Lung (tissue), 12 donors: ENCODE data around the gene MED12L. TPM values are rescaled to one million over a fixed set of nuclear protein-coding genes. Genes with fewer than 3 reads are reported as not detected.
"Not testable (repeated sequence)": the region's sequence is repeated elsewhere in the genome, so short reads cannot be mapped to it uniquely, and the experiment has no call there.

Experiments
- ATAC-seq: fragments of 200-7000 bp; cut with Tn5 transposase; one replicate; pipeline ENCODE4 v1.9.1; 2020; ENCODE audit warnings: moderate number of reproducible peaks; ENCODE audit not compliant: insufficient read depth, low FRiP score
- DNase-seq, 3 donors: peaks; one replicate each; pipeline ENCODE4 v3.0.0-alpha.2; 2013 to 2017
- H3K27ac ChIP-seq, 2 donors: one replicate each; pipeline ENCODE4 v1.5.1; 2013; ENCODE audit warnings: mild to moderate bottlenecking in 2 of 2, moderate library complexity in 2 of 2, control low read depth in 1 of 2, inconsistent platforms in 1 of 2, low read depth in 1 of 2, low read length in 1 of 2
- H3K27me3 ChIP-seq, 3 donors: one replicate each; pipeline ENCODE4 v1.5.1; 2013; ENCODE audit warnings: low read length in 2 of 3; ENCODE audit not compliant: control insufficient read depth in 3 of 3, insufficient read depth in 3 of 3
- H3K36me3 ChIP-seq, 4 donors: one replicate each; pipeline ENCODE4 v1.5.1; 2013; ENCODE audit warnings: low read length in 4 of 4, mild to moderate bottlenecking in 1 of 4, moderate library complexity in 1 of 4; ENCODE audit not compliant: control insufficient read depth in 4 of 4, insufficient read depth in 4 of 4
- H3K4me1 ChIP-seq, 5 donors: one replicate each; pipeline ENCODE4 v1.5.1; 2013; ENCODE audit warnings: low read length in 5 of 5, mild to moderate bottlenecking in 2 of 5, moderate library complexity in 1 of 5; ENCODE audit not compliant: control insufficient read depth in 5 of 5, insufficient read depth in 5 of 5
- H3K4me3 ChIP-seq: one replicate; pipeline ENCODE4 v1.5.1; 2013; ENCODE audit warnings: mild to moderate bottlenecking, control low read depth, moderate library complexity
- H3K9ac ChIP-seq, 2 donors: one replicate each; pipeline ENCODE4 v1.5.1; 2013; ENCODE audit warnings: low read length in 2 of 2, control low read depth in 1 of 2; ENCODE audit not compliant: insufficient read depth in 1 of 2
- H3K9me3 ChIP-seq, 4 donors: one replicate each; pipeline ENCODE4 v1.5.1; 2013; ENCODE audit warnings: low read length in 3 of 4, mild to moderate bottlenecking in 1 of 4, moderate library complexity in 1 of 4; ENCODE audit not compliant: control insufficient read depth in 4 of 4, insufficient read depth in 3 of 4
- CTCF ChIP-seq: IDR thresholded peaks from 2 replicates; pipeline ENCODE4 v1.5.1; 2012; ENCODE audit warnings: mild to moderate bottlenecking; ENCODE audit errors: control extremely low read depth, extremely low read depth
- WGBS, 2 donors: extraction: QIAGEN DNeasy Blood & Tissue Kit; methylation state at CpG; one replicate each; pipeline ENCODE4 v1.1.7; 2013; 5-methylcytosine and 5-hydroxymethylcytosine counted together
- polyA plus RNA-seq, 2 donors: library from polyadenylated mRNA; stranded (reverse); fragments of 200-250 nt; gene quantifications; one replicate each; pipeline ENCODE4 v1.2.1, GENCODE V29; 2013
- total RNA-seq, 2 donors: library from RNA; depleted of rRNA in 1 of 2; stranded (reverse); fragments of >200 nt in 1 of 2; gene quantifications; one replicate each; pipeline ENCODE4 v1.2.1, GENCODE V29; 2014 to 2021
- donor health status: control.
- donor health status: control.
- donor health status: Bipolar disorder and iron deficiency.
- donor health status: healthy.
- donor health status: DM: yes; HTN: yes; CAD: no.

Gene MED12L
- total and polyA plus RNA-seq, 4 donors = 0.02 to 0.82 (median 0.30) TPM

- Histone ChIP-seq H3K4me1 (peaks cover 0 to 27% (median 0%) of the 10 kb centered on the region in 5 donors), H3K27ac (no peak overlapping the region), H3K9me3 (no peaks in the 10 kb centered on the region), H3K9ac (no peak overlapping the region), H3K27me3 (no peaks in the 10 kb centered on the region), H3K4me3 (no peak overlapping the region), H3K36me3 (no peaks in the 10 kb centered on the region)
- WGBS, 2 donors = 84 to 89% methylated on average over 1 of the region's 1 CpG
- TF ChIP-seq CTCF = no peak
- DNase-seq (peak in 2 of 3 donors; percentile 15 to 25), ATAC-seq (no peak)
These were observed 143.2 kb downstream of the MED12L start for GRCh38 chr3:151228666-151229040.

GRCh38 chr3:151230646-151231045 is 145.2 kb downstream of the MED12L start:
- H3K27ac ChIP-seq = peak overlapping the region in 1 of 2 donors; percentile 4
- no peak overlapping the region for H3K9ac ChIP-seq
- no peak for TF ChIP-seq CTCF
- no peak for DNase-seq
- no peaks in the 10 kb centered on the region for H3K9me3 ChIP-seq
- 9 to 30% methylated on average over 4 of the region's 4 CpGs for WGBS, 2 donors
- H3K4me3 ChIP-seq = no peak overlapping the region
- no peak for ATAC-seq
- H3K27me3 ChIP-seq = no peaks in the 10 kb centered on the region
- peaks cover 0 to 27% (median 0%) of the 10 kb centered on the region in 5 donors for H3K4me1 ChIP-seq
- H3K36me3 ChIP-seq = no peaks in the 10 kb centered on the region

- H3K27me3 ChIP-seq, DNase-seq, H3K9ac ChIP-seq, H3K36me3 ChIP-seq, ATAC-seq, H3K27ac ChIP-seq, H3K9me3 ChIP-seq, H3K4me3 ChIP-seq: not testable (repeated sequence)
- H3K4me1 ChIP-seq = peaks cover 0 to 12% (median 0%) of the 10 kb centered on the region in 5 donors
These were observed 146.9 kb downstream of the MED12L start for GRCh38 chr3:151232403-151232802.

GRCh38 chr3:151232991-151233390 is 147.5 kb downstream of the MED12L start:
- TF ChIP-seq CTCF = no peak
- H3K36me3 ChIP-seq = no peaks in the 10 kb centered on the region
- ATAC-seq = no peak
- H3K9ac ChIP-seq = no peak overlapping the region
- WGBS, 2 donors = 91 to 95% methylated on average over 4 of the region's 4 CpGs
- H3K4me3 ChIP-seq = no peak overlapping the region
- H3K4me1 ChIP-seq = peaks cover 0 to 7% (median 0%) of the 10 kb centered on the region in 5 donors
- no peaks in the 10 kb centered on the region for H3K27me3 ChIP-seq
- no peak overlapping the region for H3K27ac ChIP-seq
- DNase-seq = no peak
- no peaks in the 10 kb centered on the region for H3K9me3 ChIP-seq
